ENCODE results near the gene CREB5.

CREB5 gene

DNA sequence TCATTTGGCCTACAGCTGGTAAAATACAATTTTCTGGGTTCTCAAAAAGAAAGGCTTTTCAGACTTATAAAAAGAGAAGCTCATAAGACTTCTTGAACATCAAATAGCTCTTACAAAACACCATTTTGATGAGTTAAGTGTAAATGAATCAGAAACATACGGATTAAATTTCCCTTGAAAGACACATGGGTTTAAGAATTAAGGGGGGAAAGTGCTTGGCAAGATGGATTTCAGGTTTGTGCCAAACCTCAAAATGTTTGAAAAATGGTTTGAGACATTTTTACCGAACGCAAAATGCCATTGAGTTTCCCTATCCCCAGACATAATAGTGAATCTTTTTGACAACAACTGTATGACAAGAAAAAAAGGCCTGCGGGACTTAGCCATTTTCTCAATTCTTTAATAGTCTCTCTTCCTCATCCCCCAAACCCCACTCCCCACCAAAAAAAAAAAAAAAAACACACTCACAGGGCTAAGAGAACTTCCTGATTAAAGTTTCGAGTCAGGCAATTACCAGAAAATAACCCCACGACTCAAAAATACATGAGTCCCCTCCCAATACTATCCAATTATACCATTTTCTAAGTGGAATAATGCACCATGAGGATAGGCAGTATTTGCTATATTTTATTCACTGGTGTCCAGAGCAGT, 285.7 kb downstream of the CREB5 start:
- DNase-seq = no peak

DNA sequence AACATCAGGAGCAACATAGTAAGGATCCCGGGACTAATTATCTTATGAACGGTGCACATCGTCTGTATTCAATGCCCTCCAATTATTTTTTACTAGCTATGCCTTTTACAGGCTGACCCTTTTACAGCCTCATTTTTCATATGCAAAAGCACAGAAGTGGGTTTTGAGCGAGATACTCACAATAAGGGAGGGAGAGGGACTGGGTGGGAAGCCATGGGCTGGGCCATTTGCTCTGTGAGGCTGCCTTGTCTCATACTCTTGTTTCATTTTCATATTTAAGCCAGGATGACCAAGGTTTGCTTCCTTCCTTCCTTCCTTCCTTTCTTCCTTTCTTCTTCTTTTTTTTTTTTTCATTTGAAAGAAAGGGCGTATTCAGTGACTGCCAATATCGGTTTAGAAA, 286.5 kb downstream of the CREB5 start:
- no peak for DNase-seq

DNA sequence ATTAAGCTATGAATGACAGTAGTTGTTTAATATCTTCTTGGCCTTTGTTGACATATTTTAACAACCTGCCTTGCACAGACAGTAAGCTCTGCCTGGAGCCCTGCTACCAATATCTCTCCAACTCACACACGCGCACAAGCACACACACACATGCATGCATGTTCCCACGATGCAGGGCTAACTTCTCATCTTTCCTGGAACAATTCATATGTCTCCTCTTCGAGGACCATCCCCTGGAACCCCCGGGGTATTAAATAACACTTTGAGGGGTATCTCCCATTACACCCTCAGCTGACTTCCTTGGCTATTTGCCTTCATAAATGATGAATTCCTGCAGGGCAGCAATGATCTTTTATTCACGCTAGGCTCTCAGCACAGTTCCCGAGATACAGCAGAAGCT, 287.8 kb downstream of the CREB5 start:
- DNase-seq = no peak

- DNase-seq = no peak
These were observed 288.5 kb downstream of the CREB5 start for GRCh38 chr7:28700790-28701203.

DNA sequence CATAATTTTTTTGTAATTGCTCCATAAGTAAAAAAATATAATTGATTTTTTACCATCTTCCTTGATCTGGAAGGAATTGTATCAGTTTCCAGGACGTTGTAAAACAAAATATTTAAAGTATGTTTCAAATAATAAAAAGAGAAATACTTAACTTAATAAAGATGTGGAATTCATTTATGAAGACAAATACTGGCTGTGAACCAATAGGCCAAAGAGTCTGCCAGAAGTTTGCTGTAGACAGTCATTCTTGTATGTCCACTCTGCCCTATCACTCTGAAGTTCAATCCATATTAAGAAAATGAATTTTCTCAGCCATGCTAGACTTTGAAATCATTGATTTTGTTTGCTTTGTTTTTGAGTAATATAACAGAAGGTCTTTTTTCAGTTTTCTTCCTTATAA, 289.4 kb downstream of the CREB5 start:
- no peak for DNase-seq

- DNase-seq = no peak
These were observed 289.9 kb downstream of the CREB5 start for GRCh38 chr7:28702171-28702570.

- DNase-seq = peak; percentile 13
These were observed 290.9 kb downstream of the CREB5 start for GRCh38 chr7:28703037-28703765.

GRCh38 chr7:28704706-28705105, 292.4 kb downstream of the CREB5 start:
- no peak for DNase-seq

DNA sequence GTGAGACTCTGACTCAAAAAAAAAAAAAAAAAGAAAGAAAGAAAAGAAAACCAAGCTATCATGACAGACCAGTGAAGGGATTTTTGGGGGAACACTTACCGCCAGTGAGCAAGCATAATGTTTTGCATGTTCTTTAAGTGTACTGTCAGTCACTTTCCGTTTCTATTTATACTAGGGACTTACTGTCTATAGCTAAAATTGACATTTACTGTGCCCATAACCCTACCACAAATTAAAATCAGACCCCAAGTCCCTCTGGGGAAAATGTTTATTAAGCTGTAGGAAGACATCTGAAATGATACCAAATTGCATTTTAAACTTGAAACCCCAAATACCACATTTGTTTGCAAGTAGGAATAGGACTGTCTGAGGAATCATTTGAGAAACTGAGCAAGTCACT, 293.0 kb downstream of the CREB5 start:
- no peak for DNase-seq

DNA sequence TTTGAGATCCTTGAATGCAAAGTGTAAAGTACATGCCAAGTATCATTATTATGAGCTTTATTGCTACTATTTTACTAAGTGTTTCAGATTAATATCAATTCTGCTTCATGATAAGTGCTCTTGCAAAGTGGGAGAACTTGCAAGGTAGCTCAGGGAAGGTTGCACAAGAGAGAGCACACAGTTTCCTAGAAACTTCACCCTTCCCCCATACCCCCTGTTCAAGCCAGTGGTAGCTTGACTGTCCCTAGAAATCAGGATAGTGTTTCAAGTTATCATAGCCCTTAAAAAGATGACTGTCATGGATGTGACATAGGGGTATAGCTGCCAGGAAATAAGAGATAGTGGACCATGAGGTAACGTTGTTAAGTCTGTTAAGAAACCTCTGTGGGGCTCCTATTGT, 294.3 kb downstream of the CREB5 start:
- no peak for DNase-seq

GRCh38 chr7:28707291-28707690, 295.0 kb downstream of the CREB5 start:
- DNase-seq = no peak

DNA sequence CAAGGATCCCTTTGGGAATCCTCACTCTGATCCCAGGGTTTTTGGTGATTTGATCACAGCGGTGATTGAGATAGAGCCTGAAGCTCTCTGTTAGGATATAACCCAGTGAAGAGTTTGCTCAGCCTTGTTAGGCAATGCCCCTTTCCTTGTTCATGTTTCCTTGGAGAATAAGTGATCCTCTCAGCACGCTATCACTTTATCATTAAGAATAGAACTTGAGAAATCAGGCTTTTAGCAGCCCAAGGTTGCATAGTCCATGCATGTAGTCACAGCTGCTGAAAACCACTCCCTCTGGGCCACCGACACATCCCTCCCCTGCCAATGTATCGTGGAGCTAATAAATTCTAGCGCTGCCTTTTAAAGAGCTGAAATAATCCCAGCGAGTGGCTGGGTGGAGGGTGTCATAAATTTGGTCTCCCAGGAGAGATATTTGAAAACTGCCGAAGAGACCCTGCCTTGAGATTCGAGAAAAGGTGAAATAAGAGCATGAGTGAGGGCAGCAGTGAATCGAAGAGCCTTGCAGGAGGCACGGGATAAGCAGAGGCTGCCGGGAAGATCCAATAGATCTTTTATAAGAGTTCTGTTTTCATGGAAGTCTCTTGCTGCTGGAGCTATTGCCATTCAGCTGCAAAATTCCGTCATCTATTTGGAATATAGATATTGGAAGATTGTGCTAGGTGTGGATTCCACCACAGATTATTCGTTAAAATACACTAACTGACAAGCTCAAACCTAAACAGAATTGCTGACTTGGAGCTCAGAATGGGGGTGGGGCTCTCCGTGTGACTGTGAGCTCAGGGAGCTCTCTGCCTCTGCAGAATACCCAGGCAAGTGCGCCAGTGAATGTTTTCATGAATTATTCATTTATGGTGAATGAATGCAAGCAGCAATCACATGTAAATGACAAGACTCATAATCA, 296.0 kb downstream of the CREB5 start:
- DNase-seq = no peak

DNA sequence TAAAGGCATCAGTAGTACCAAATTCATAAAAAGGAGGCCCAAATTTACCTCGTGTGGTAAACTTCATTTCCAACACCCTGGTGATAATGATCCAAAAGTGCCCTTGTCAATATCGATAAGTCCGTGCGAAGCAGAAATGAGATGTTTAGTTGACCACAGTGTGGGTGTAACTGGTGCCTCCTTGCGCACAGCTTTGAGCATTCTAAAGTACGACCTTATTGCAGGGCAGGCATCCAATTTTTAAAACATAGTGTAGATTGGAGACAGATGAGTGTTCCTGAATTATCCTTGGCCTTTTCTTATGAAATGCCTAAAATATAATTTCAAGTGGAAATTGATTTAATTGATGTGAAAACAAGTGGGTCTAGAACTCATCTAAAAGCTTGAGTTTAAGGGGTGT, 297.4 kb downstream of the CREB5 start:
- no peak for DNase-seq

DNA sequence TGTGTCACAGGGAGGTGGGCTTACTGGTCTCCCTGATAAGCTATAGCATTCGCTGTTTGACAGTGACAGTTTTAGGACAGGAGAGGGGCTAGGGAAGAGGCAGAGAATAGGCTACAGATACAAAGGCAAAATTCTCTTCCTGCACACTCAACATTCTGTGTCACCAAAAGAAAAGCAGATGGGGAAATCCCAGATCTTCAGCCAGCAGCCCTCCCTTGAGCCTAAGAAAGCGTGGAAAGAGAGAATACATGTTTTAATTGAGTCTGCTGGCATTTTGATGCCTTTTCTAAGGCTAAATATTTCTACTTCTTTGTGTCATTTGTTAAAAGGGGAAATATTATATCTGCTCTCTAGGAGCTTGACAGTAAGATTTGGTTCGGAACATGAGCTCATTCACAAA, 298.8 kb downstream of the CREB5 start:
- no peak for DNase-seq

DNA sequence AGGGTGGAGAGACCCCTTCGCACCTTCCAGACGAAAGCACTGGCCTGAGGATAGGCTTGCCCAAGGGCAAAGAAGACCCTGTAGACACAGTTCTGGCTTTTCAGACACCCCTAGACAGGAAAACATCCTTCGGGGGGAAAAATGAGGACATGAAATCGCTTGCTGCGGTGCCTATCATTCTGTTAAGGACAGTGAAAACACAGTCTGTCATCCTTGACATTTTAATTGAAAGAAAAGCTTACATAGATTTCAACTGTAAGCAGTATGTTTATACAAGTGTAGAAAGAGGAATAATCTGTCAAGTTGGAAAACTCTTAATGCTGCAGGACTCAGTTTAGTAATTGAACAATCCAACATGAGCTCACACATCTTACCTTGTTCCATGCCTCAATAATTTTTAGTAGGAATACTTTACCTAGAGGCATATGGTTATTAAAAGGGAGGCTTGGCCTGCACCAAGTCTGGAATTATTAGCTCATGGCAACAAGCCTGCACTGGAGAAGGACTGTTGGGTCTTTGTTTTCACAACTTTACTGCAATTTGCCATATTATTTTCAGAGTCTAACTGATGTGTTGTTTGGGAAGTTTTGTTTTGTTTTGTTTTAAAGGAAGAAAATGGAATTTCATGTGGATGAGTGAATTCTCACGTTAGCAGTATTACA, 302.3 kb downstream of the CREB5 start:
- peak; percentile 8 for DNase-seq

DNA sequence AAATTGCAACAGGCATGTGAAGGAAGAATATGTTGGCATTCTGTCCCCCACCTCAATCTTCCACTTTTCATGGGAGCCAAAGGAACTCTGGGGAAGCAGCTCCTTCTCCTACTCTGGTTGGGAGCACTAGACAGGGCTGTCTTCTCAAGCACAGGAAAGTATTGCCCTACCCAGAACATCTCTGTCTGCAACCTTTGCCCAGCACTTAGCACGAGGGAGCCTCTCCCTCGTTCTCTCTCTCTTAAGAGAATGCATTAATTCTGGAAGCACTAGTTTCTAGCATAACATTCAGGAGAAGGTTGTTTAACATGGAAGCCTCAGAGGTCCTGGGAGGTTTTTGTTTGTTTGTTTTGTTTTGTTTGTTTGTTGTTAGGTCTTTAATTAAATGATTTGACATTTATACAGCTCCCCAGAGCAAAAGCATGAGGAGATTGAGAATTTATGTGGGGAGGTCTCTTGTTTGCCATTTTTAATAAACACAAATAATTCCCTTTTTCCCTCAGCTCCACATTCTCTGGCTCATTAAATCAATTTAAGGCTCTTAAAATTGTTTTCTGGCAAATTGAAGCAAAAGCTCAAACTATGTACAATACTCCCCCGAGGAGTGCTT, 305.2 kb downstream of the CREB5 start:
- no peak for DNase-seq

DNA sequence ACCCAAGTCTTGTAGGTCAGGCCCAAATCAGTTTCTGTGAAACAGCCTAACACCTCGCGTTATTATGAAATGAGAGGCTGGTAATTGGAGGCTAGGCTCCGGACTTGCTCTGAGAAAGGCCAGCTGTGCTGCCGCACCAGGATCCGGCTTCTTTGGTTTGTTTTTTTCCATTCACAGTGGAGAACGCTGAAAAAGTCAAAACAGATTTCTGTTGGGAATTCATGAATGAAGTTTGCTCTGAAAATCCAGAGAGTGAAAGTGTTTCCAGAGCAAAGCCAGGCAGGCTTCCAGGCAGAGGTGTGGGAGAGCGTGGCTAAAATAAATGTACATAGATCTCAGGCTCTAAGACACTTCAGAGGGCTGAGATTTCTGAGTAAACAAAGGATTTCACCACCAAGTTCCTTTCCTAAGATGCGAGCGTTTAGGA, 305.8 kb downstream of the CREB5 start:
- DNase-seq = no peak

DNA sequence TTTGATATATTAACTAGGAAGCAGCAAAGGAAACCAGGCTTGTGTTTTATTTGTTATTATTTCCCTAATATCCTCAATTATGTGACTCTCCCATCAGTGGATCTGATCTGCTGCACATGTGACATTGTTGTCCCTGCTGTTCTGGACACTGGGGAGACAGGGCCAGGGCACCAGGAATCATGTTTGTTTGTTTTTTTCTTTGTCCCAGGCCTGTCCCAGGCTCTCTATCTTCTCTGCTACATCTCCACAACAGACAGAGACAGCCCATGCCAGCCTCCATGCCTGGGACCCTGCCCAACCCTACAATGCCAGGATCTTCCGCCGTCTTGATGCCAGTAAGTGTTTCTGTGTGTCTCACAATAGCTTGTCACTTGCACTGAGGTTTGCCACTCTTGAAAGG, 306.2 kb downstream of the CREB5 start:
- DNase-seq = no peak

GRCh38 chr7:28722684-28723083, 310.4 kb downstream of the CREB5 start:
- DNase-seq = no peak

DNA sequence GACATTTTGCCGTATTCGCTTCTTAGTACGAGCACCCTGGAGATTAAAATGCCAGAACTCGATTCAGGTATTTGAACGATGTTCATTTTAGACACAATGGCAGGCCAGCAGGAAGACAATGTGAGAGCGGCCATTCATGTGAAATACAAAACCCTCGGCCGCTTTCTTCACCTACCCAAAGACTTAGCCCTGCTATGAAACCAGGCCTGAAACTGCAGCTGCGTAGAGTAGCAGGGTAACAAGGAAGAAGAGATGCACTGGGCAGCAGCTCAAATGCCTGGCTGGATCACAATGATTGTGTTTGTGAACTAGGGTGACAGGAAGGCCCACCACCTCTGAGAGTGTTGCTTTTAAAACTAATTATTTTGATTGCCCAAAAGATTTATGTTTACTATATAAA, 311.0 kb downstream of the CREB5 start:
- no peak for DNase-seq

DNA sequence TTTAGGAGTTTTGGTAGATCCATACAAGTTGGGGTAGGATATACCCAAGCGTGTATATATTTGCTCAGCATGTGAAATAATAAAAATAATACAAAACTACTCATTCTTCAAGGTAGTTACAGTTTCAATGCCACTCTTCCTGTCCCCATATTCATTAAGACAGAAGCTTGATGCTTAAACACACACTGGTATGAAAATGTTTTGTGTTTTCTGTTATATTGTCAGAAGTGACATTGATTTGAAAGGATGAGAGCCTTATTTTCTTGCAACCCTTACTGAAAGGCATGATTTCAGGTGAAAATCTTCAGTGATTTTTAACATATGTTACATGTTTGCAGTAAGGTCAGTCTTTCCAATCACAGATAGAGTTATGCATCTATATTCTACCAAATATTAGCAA, 312.2 kb downstream of the CREB5 start:
- no peak for DNase-seq

GRCh38 chr7:28725045-28725642, 312.8 kb downstream of the CREB5 start:
- no peak for DNase-seq
